GM19468 (cell line): ENCODE data around the gene FBXO33.

Experiments used
- ATAC-seq: cut with Tn5 transposase; IDR thresholded peaks from one replicate; pipeline ENCODE4 v1.9.1; 2021; ENCODE audit warnings: mild to moderate bottlenecking, moderate library complexity, moderate number of reproducible peaks; ENCODE audit not compliant: unreplicated experiment; ENCODE audit errors: extremely low read depth

Gene FBXO33

DNA sequence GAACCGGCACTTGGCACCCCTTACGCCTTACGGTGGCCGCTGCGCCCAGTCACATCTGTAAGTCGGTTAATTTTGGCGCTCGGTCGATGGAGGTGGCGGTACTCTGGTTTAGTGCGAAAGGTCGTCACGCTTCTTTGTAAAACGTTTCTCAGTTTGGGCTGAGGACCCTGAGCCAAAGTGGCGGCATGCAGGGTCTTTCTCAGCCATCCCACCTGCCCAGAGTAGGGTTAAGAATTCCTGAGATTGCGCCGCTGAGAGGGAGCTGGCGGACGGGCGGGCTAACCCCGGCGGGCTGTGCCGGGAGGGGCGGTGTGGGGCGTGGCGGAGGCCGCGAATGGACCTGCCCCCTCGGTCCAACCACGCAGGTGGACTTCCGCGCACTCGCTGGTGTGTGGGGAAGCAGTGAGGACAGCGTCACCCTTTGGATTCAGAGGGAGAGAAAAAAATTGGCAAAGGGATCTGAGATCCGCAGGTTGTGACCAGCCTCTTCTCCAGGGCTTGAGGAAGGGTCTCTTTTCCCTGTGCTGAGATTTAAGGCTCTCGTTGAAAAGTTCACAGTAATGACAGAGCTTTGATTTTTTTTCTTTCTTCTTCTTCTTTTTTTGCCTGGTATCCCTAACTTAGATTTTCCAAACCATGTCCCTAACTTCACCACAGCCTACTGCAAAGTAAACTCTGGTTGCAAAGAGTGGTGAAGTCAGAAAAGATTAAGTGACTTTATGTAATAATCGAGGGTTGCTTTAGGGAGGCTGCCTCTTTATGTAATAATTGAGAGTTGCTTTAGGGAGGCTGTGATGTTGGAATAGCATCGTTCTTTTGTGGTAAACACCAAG lies 602 bp upstream of the FBXO33 start:
- peak; percentile 47 for ATAC-seq

DNA sequence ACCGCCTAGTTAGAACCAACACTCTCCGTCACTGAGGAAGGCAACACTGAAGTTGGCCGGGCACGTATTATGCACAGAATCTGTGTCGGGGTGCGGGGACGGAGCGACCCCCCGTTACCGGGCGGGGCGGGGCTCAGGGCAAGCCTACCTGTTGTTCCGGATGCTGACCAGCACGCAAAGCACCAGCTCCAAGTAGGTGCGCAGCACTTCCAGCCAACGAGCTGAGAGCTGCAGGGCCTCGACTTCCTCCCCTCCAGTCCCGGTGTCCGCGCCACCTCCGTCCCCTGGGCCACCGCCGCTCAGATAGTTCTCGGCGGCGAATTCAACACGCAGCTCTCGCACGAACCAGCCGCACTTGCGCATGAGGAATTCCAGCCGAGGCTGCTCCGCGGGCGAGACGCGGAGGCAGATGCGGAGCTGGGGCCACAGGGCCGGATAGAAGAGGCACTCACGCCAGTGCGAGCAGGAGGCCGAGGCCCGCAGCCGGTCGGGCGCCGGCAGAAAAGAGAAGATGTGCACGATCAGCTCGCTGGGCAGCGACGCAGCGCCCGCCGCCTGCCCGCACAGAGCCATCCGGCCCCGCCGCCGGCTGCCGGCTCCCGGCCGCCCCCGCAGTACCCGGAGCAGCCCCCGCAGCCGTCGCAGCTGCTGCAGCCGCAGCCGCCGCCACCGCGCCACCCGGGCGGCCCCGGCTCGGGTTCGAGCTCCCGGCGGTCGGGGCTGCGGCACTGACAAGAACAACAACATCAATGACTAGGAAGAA lies 636 bp downstream of the FBXO33 start:
- ATAC-seq = peak; percentile 4

DNA sequence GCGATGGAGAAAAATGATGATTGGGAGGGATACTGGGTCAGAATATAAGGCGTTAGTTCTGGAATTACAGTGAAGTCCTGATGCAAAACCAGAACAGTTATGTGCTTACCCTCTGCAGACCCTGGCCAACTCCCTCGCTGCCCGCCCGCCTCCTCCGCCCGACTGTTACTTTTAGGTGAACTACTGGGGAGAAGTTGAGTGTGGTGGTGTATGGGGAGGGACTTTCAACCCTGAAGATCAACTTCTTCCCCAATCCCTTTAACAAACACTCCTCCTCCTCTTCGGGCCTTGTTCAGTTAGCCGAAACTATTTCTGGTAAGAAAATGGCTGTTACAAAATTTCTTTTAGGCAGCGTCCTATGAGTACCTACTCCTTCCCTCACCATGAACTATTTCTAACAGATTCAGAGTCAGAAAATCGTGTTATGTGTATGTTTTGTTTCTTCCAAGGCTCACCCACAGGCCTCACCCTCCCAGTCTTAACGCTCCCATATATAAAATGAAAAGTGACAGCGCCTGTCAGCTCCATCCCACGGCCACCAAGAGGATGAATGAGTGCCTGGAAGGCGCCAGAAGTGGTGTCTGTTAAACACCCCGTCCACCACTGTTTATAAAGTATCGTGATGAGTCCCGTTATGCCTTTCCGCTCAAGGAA lies 1.3 kb downstream of the FBXO33 start:
- no peak for ATAC-seq

DNA sequence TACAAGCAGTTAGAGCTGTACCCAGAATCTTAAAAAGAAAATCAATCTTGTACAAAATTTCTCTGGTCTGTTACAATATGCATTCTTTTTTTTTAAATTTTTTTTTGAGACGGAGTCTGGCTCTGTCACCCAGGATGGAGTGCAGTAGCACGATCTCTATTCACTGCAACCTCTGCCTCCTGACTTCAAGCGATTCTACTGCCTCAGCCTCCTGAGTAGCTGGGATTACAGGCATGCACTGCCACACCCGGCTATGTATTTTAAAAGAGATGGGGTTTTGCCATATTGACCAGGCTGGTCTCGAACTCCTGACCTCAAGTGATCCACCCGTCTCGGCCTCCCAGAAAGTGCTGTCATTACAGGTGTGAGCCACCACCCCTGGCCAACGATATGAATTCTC lies 4.1 kb downstream of the FBXO33 start:
- ATAC-seq = no peak

DNA sequence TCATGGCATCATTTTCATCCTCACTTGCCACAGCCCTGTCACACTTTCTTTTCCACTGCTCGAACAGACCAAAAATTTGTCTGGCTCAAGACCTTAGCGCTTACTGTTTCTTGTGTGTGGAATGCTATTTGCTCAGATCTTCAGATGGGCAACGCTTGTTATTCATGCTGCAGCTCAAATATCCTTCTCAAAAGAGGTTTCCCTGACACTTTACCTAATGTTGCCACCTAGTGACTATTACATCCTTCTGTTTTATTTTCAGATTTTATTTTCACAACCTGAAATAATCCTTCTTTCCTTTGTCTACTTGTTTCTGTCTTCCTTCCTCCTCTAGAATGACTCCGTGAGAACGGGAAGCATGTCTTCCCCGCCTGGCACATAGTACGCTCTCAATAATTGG lies 5.6 kb downstream of the FBXO33 start:
- no peak for ATAC-seq

DNA sequence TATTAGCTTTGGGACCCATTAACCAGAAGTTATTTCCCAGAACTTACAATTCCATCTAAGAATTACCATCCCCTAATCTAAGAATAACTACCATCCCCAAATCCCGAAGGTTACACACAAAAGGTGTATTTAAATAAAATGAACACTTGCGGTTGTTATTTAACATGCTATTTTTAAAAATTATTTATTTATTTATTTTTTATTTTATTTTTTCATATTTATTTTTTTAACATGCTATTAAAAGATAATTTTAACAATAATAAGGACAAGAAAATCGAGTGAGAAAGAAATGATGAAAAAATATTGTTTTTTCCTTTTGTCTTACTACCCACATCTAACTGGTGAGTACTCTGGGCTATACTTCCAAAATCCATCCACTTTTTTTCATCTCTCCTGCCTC lies 6.3 kb downstream of the FBXO33 start:
- no peak for ATAC-seq

DNA sequence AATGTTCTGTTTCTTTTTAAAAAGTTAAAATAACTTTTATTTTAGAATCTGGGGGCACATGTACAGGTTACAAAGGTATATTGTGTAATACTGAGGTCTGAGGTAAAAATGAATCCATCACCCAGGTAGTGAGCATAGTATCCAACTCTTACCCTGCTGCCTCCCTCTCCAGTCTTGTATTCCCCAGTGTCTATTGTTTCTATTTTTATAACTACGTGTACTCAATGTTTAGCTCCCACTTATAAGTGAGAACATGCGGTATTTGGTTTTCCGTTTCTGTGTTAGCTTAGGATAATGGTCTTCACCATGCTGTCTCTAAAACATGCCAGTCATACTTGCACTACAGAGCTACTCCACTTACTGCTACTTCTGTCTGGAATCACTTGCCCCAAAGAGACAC lies 8.4 kb downstream of the FBXO33 start:
- no peak for ATAC-seq

DNA sequence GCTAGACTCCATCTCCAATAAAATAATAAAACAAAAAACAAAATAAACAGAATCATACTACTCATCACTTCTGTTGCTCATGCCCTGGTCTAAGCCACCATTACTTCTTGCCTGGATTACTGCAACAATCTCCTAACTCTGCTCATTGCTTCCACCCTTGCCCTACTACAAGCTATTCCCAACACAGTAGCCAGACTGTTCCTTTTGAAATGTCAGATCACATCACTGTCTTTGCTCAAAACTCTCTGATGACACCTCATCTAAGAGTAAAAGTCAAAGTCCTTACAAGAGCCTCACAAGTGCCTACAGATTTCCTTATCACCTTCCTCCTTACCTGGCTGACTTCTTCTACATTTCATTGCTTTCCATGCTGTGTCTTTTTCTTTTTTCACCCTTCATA lies 10.0 kb downstream of the FBXO33 start:
- ATAC-seq = no peak

DNA sequence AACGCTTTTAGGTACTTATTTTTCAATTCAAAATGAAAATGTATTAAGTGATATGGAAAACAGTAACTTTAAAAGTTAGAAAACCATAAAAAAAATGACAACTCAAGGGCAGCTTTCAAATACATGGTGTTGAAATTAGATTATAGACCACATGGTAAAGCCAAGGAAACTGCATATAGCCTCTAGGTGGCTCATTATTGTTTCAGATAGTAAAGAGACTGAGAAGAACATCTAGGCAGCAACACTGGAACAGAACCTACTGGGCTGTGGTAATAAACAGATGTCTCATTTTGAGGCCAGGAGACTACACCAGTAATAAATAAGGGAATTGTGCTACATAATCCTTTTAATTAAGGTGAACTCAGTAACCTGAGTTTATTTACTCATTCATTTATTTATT lies 13.0 kb downstream of the FBXO33 start:
- no peak for ATAC-seq

DNA sequence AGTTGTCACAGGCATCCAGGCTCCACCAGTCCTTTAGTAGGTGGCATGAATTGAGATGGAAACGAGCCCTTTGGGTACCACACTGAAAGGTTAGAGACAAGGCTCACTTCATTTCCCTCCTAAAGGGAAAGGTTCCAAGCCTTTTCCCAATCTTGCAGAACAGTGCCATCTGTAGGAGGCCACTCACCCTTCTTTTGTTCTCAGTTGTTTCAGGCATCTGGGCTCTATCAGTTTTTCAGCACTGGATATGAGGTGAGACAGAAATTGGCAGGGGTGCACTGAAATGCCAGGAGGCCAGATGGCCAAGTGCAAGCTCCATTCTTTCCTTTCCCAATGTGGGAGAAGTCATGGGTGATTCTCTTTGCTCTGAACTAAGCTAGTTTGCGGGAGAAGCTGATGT lies 15.2 kb downstream of the FBXO33 start:
- ATAC-seq = no peak

DNA sequence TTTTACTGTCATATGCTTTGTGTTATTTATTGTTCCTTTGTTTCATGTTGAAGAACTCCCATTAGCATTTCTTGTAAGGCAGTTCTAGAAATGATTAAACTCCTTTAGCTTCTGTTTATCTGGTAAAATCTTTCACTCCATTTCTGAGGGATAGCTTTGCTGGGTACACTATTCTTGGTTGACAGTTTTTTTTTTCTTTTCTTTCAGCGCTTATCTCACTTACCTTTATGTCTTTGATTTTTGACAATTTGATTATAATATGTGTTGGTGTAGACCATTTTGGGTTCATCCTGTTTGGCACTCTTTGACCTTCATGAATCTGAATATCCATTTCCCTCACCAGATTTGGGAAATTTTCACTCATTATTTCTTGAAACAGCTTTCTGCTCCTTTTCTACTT lies 16.2 kb downstream of the FBXO33 start:
- no peak for ATAC-seq

DNA sequence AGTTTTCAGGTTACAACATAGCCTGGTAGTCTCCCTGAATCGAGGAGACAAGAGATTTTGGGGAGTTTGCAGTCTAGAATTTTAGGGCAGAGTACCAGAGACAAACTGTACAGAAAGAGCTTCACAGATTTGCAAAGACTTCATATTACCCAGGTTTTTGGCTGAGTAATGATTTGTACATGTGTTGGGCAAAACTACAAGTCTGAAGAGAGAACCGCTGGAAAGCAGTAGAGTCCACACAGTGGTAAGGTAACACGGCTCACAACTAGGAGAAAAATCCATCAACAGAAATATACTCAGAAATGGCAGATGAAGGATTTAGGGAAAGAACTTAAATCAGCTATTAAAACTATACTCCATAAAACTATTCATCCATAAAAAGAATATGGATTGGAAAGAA lies 25.7 kb downstream of the FBXO33 start:
- no peak for ATAC-seq

DNA sequence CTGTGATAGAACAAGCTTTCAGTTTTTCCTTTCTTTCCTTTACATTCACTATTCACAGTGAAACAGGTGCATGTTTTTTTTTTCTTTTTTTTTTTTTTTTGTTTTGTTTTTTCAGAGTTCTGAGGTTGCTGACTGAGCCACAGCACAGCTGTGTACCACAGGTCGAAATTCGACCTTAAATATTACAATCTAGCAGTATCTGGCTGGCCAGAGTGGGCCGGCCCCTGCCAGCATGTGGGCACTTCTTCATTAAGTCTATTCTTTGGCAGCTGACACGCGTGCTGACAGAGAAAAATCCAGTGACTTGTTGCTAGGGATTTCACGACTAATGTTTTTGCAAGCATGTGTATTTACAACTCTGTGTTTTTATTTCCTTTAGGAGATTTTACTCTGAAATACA lies 33.9 kb downstream of the FBXO33 start:
- no peak for ATAC-seq

DNA sequence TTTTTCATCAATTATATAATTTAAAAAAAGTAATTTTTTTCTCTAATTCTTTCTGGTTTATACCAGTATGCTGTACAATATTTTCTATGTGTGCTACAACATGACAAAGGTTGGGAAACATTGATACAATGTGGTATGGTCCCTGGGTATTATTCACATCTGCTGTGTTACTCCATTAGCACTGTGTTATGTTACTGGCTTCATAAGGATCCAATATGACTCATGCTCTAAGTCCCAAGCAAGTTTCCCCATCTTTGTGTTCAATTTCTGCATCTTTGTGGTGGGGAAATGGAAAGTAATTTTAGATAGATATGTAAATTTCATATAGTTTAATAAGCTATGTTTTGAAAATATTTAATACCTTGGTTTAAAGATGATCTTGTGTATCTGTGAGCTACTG lies 35.8 kb downstream of the FBXO33 start:
- no peak for ATAC-seq

DNA sequence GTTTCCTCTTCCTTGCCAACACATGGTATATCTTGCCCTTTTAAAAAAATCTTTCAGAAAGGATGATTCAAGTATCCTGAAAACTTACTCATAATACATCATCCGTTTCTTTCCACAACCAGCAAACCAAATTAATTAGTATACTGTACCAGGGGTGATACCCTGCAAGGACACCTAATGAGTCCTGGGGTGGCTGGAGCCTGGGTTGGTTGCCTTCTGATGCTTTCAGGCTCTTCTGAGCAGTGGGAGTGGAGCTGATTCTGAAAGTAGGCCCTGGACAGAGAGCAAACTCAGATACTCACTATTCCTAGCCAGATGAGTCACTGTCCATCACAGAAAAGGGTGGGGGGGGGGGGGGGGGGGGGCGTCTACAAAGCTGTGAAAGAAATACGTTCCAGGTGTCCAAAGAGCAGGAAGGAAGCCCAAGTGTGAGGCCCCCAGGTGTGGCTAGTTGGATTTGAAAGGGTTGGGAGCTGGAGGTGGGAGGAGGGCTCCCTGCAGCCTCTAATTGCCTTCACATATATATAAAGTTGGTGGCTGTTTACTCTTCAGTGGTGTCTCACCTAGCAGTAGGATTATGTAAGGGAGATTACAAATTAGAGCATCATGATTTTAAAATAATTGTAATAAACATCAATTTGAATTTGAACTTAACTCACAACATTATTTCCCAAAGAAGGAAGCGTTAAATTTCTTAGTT lies 36.5 kb downstream of the FBXO33 start:
- no peak for ATAC-seq

DNA sequence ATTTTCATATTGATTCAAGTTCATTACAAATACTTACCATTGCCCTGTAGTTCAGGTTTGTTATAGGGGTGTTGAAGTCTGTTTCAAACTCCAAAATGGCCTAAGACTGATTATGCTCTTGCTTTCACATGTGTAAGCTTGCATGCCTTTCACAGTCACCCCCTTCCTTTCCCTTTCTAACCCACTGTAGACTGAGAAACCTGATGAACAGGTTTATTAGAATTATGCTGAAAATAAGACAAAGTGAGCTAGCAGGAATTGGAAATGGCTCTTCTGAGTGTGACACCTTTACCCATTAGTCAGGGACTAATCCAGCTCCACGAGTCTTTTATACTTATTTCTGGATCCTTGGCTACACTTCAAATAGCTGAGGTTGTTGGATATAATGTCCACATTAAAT lies 38.9 kb downstream of the FBXO33 start:
- no peak for ATAC-seq

DNA sequence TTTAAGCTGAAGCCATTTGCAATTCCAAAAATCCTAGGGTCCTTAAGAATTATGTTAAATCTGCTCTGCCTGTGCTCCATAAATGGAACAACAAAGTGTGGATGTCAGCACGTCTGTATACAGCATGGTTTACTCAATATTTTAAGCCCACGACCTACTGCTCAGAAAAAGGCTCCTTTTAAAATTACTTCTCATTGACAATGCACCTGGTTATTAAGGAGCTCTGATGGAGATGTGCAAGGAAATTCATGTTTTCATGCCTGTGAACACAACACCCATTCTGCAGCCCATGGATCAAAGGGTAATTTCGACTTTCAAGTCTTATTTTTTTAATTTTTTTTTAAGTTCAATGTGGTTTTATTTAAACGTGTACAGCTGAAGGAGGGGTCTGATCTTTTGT lies 48.1 kb downstream of the FBXO33 start:
- ATAC-seq = no peak

DNA sequence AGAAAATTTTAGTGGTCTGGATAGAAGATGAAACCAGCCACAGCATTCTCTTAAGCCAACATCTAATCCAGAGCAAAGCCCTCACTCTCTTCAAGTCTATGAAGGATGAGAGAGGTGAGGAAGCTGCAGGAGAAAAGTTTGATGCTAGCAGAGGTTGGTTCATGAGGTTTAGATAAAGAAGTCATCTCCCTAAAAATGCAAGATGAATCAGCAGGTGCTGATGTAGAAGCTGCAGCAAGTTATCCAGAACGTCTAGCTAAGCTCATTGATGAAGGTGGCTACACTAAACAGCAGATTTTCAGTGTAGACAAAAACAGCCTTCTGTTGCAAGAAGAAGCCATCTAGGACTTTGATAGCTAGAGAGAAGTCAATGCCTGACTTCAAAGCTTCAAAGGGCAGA lies 48.5 kb downstream of the FBXO33 start:
- ATAC-seq = no peak

DNA sequence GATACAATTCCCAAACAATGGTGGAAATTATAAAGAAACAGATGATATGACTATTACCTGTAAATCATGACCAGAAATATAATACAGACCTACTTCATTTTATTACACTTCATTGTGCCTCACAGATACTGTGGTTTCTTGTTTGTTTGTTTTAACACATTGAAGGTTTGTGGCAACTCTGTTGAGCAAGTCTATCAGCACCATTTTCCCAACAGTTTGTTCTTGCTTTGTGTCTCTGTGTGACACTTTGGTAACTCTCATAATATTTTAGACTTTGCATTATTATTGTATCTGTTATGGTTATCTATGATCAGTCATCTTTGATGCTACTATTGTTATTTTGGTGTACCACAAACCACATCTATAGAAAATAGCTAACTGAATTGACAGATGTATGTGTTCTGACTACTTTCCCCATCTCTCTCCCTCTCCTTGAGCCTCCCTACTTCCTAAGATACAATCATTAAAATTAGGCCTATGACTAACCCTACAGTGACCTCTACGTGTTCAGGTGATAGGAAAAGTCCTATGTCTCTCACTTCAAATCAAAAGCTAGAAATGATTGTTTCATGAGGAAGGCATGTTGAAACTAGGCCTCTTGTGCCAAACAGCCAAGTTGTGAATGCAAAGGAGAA lies 49.1 kb downstream of the FBXO33 start:
- no peak for ATAC-seq

DNA sequence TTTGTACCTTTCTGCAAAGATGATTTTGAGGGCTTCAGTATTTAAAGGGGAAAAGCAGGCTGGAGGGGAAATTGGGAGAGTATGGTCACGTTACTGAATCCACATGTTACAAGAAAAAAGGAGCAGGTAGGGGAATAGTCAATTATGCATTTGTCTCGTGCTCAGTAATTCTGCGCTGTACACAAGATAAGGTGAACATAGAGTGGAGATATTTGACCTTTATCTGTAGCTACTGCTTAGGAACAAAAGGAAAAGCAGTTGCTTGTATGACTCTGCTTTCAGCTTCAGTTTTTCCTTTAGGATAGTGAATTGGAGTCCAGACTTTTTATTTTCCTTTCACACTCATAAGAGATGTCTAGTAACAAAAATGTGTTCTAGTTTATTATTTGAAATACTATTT lies 49.8 kb downstream of the FBXO33 start:
- no peak for ATAC-seq
